ENCODE results near the gene HOXB5. TPM values are rescaled to one million over a fixed set of nuclear protein-coding genes. Genes with fewer than 3 reads are reported as not detected.

HOXB5 gene
- total RNA-seq, 2 experiments from 2014 or later, result not detected

DNA sequence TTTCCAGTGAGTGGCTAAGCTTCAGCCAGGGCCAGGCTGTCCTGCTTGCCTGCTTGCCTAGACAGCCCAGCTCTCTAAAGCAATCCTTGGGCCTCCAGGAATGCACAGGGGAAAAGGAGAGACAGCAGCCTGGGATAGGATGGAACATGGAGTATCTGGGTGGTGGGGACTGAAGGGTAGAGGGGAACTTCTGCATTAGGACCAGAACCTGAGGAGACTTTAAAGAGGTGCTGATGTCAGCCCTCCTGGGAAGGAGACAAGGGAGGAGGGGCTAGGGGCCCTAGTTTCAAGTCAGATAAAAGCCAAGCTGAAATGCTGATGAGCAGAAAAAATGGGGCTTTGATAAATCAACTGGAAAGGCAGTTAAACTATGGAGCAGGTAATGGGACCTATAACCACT, 15.5 kb upstream of the HOXB5 start:
- CTCF ChIA-PET, result interaction anchor here (0.6 to 4.1 kb wide), 3 partner anchors 10 to 57 kb away, joined by 3 to 20 read pairs (median 3); no protein-coding TSS in a partner anchor
- no peaks in the 10 kb centered on the region for H3K36me3 ChIP-seq (ENCODE audit: insufficient read depth, low read length)
- H3K4me3 ChIP-seq (ENCODE audit: low read length), result no peak overlapping the region
- Mint-ChIP-seq H3K4me3 (peak overlapping the region; percentile 70), H3K27ac (no peak overlapping the region), H3K9me3 (no peaks in the 10 kb centered on the region), H3K36me3 (ENCODE audit: low read depth) (no peaks in the 10 kb centered on the region), H3K4me1 (ENCODE audit: low read depth) (peaks cover 45% of the 10 kb centered on the region), H3K27me3 (peaks cover 89% of the 10 kb centered on the region)
- TF ChIP-seq, protein P1, sequence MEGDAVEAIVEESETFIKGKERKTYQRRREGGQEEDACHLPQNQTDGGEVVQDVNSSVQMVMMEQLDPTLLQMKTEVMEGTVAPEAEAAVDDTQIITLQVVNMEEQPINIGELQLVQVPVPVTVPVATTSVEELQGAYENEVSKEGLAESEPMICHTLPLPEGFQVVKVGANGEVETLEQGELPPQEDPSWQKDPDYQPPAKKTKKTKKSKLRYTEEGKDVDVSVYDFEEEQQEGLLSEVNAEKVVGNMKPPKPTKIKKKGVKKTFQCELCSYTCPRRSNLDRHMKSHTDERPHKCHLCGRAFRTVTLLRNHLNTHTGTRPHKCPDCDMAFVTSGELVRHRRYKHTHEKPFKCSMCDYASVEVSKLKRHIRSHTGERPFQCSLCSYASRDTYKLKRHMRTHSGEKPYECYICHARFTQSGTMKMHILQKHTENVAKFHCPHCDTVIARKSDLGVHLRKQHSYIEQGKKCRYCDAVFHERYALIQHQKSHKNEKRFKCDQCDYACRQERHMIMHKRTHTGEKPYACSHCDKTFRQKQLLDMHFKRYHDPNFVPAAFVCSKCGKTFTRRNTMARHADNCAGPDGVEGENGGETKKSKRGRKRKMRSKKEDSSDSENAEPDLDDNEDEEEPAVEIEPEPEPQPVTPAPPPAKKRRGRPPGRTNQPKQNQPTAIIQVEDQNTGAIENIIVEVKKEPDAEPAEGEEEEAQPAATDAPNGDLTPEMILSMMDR (IDR thresholded peaks at IDR 0.05), result no peak
- H3K27me3 ChIP-seq (ENCODE audit: control insufficient read depth in 1 of 2, insufficient read depth in 2 of 2, low read length in 2 of 2), result peaks cover 76 to 80% of the 10 kb centered on the region in 2 experiments
- peaks cover 0 to 11% of the 10 kb centered on the region in 2 experiments for H3K9me3 ChIP-seq (ENCODE audit: control insufficient read depth in 1 of 2, insufficient read depth in 1 of 2, low read length in 2 of 2)
- intact Hi-C loops (cut with DNase I, micrococcal nuclease), result no loop called here
- POLR2A ChIA-PET, result interaction anchor here (1.1 to 1.5 kb wide), 2 partner anchors 8 to 9 kb away, joined by 3 to 9 read pairs; no protein-coding TSS in a partner anchor
- ATAC-seq (ENCODE audit: poor library complexity) (no peak), DNase-seq (no peak)
- H3K27ac ChIP-seq (ENCODE audit: low read depth in 1 of 2, low read length in 2 of 2), result no peak overlapping the region
- H3K4me1 ChIP-seq (ENCODE audit: insufficient read depth, low read length), result peaks cover 48% of the 10 kb centered on the region

DNA sequence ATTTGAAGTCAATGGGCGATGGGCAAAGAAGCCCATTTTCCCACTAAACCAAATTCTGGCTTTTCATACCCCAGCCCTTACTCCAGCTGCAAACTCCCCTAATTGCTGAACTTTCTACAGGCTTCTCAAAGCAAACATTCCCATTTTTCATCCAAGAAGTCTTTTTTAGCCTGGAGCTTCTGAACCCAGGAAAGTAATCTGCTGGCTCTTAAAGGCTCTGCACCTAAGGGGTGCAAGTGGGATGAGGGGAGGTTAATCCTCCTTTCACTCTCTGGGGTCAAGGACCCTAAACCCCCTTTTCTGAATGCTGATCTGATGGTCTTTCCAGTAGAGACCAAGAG, 14.9 kb upstream of the HOXB5 start:
- Histone ChIP-seq H3K9me3 (ENCODE audit: control insufficient read depth in 1 of 2, insufficient read depth in 1 of 2, low read length in 2 of 2) (peaks cover 0 to 15% of the 10 kb centered on the region in 2 experiments), H3K27ac (ENCODE audit: low read depth in 1 of 2, low read length in 2 of 2) (no peak overlapping the region), H3K4me1 (ENCODE audit: insufficient read depth, low read length) (peaks cover 48% of the 10 kb centered on the region), H3K36me3 (ENCODE audit: insufficient read depth, low read length) (no peaks in the 10 kb centered on the region), H3K27me3 (ENCODE audit: control insufficient read depth in 1 of 2, insufficient read depth in 2 of 2, low read length in 2 of 2) (peaks cover 76 to 80% of the 10 kb centered on the region in 2 experiments), H3K4me3 (ENCODE audit: low read length) (no peak overlapping the region)
- ATAC-seq (ENCODE audit: poor library complexity), result no peak
- ChIA-PET CTCF (interaction anchor here (1.2 to 4.1 kb wide), 2 partner anchors 10 to 346 kb away, joined by 3 to 20 read pairs; no protein-coding TSS in a partner anchor), POLR2A (no interaction called here)
- Mint-ChIP-seq H3K27ac (no peak overlapping the region), H3K27me3 (peaks cover 89% of the 10 kb centered on the region), H3K4me1 (ENCODE audit: low read depth) (peaks cover 39% of the 10 kb centered on the region), H3K36me3 (ENCODE audit: low read depth) (no peaks in the 10 kb centered on the region), H3K9me3 (no peaks in the 10 kb centered on the region), H3K4me3 (no peak overlapping the region)
- intact Hi-C loops (cut with DNase I, micrococcal nuclease), result no loop called here
- TF ChIP-seq, protein P1 (IDR thresholded peaks at IDR 0.05), result no peak
- no peak for DNase-seq

DNA sequence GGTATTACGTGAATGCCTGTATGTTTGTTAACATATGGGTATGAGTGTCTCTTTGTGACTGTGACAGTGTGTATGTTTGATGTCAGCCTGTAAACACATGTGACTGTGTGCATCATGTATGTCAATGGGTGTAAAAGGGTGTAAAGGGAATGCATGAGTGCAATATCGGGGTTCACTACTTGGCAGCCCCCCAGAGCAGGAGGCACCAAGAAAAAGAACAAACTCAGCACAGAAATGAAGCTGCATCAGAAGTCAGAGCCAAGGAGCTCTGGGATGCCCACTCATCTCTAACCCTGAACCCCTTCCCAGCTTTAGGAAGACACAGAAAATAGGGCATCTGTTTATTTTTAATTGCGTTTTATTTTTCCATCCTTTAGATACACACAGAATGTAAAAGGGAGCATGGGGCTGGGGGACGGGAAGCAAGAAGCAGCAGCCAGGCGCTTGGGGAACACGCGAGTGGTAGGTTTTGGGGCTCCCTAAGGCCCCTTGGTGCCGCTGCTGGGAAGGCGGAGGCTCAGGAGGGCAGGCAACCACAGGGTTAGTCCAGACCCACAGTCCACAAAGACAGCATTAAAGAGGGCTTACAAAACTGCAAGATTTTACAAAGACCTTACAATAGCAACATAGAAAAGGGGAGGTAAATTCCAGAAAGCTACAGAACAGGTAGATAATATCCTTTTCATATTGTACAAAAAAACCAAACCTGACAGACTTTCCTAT, 13.5 kb upstream of the HOXB5 start:
- intact Hi-C loops (cut with DNase I, micrococcal nuclease), result loop anchor here in 1 of 2 experiments (1.0 kb wide), 1 partner anchor 10 kb away; no protein-coding TSS in a partner anchor
- H3K4me3 Mint-ChIP-seq, result no peak overlapping the region
- ChIA-PET CTCF (interaction anchor here (1.2 to 4.1 kb wide), 2 partner anchors 12 to 344 kb away, joined by 3 to 20 read pairs; no protein-coding TSS in a partner anchor), POLR2A (interaction anchor here (0.7 to 1.0 kb wide), 2 partner anchors 11 to 413 kb away, joined by 3 read pairs; no protein-coding TSS in a partner anchor)
- H3K27me3 Mint-ChIP-seq, result peaks cover 90% of the 10 kb centered on the region
- Histone ChIP-seq H3K9me3 (ENCODE audit: control insufficient read depth in 1 of 2, insufficient read depth in 1 of 2, low read length in 2 of 2) (peaks cover 0 to 15% of the 10 kb centered on the region in 2 experiments), H3K36me3 (ENCODE audit: insufficient read depth, low read length) (no peaks in the 10 kb centered on the region), H3K4me1 (ENCODE audit: insufficient read depth, low read length) (peaks cover 44% of the 10 kb centered on the region), H3K4me3 (ENCODE audit: low read length) (no peak overlapping the region), H3K27ac (ENCODE audit: low read depth in 1 of 2, low read length in 2 of 2) (no peak overlapping the region), H3K27me3 (ENCODE audit: control insufficient read depth in 1 of 2, insufficient read depth in 2 of 2, low read length in 2 of 2) (peaks cover 84% of the 10 kb centered on the region in 2 experiments)
- H3K9me3 Mint-ChIP-seq, result no peaks in the 10 kb centered on the region
- DNase-seq, result no peak
- ATAC-seq (ENCODE audit: poor library complexity), result no peak
- no peak overlapping the region for H3K27ac Mint-ChIP-seq
- TF ChIP-seq, protein P1 (IDR thresholded peaks at IDR 0.05), result no peak
- peaks cover 33% of the 10 kb centered on the region for H3K4me1 Mint-ChIP-seq (ENCODE audit: low read depth)
- H3K36me3 Mint-ChIP-seq (ENCODE audit: low read depth), result no peaks in the 10 kb centered on the region

Data from CD4-positive, alpha-beta T cell (primary cell).